ENCODE results near the gene RBMS3.
"Not testable (repeated sequence)": the region's sequence is repeated elsewhere in the genome, so short reads cannot be mapped to it uniquely, and the experiment has no call there.

The RBMS3 gene

GRCh38 chr3:29511701-29512100 lies 230.8 kb downstream of the RBMS3 start:
- Histone ChIP-seq H3K36me3 (ENCODE audit: control insufficient read depth, insufficient read depth, low read length) (no peaks in the 10 kb centered on the region), H3K9ac (ENCODE audit: low read length) (no peak overlapping the region), H3K9me3 (ENCODE audit: control insufficient read depth, insufficient read depth, low read depth, low read length) (no peaks in the 10 kb centered on the region), H3K4me1 (ENCODE audit: control insufficient read depth, insufficient read depth, low read length) (peaks cover 16% of the 10 kb centered on the region), H3K27me3 (ENCODE audit: control insufficient read depth, insufficient read depth, low read length) (no peaks in the 10 kb centered on the region), H3K4me3 (ENCODE audit: low read depth, low read length) (no peak overlapping the region), H3K27ac (ENCODE audit: low read depth, low read length) (no peak overlapping the region)

DNA sequence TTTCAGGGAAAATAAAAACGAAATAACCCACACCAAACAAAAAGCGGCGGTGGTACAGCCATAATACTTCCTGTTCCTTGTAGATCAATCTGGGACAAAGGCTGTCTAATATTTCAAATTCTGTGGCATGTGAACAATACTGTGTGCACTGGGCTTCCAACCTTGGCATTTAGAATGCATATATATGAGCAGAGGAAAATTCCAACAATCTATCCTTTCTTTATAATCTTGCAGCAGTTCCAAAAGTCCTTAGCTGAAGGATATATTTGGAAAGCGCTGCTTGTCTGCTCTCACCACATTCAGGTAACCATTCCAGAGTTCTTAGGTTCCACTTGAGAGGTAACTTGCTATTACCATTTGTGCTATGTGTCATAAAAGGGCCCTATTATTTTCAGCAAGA lies 231.8 kb downstream of the RBMS3 start:
- Histone ChIP-seq H3K4me3 (ENCODE audit: low read depth, low read length) (no peak overlapping the region), H3K27me3 (ENCODE audit: control insufficient read depth, insufficient read depth, low read length) (no peaks in the 10 kb centered on the region), H3K36me3 (ENCODE audit: control insufficient read depth, insufficient read depth, low read length) (no peaks in the 10 kb centered on the region), H3K9me3 (ENCODE audit: control insufficient read depth, insufficient read depth, low read depth, low read length) (no peaks in the 10 kb centered on the region), H3K4me1 (ENCODE audit: control insufficient read depth, insufficient read depth, low read length) (peaks cover 16% of the 10 kb centered on the region), H3K9ac (ENCODE audit: low read length) (no peak overlapping the region), H3K27ac (ENCODE audit: low read depth, low read length) (no peak overlapping the region)

DNA sequence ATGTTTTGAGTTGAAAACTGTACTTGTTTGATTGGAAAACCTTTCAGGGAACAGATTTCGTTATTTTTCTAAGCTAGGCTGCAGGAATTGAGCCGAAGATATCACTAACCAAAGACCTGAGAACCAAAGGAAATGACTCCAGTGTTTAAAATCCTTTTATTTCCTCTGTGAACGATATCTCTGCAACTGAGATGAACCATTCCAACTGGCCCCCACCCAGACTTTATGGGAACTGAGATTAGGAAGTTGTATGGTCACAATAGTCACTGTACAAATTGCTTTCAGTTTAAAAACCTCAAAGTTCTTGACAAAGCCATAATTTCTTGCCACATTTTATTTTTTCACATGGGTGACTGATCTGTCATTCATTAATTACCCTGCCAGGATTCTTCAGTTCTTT lies 232.4 kb downstream of the RBMS3 start:
- H3K27ac ChIP-seq (ENCODE audit: low read depth, low read length) = no peak overlapping the region
- H3K9me3 ChIP-seq (ENCODE audit: control insufficient read depth, insufficient read depth, low read depth, low read length) = no peaks in the 10 kb centered on the region
- no peak overlapping the region for H3K9ac ChIP-seq (ENCODE audit: low read length)
- peaks cover 16% of the 10 kb centered on the region for H3K4me1 ChIP-seq (ENCODE audit: control insufficient read depth, insufficient read depth, low read length)
- H3K27me3 ChIP-seq (ENCODE audit: control insufficient read depth, insufficient read depth, low read length) = no peaks in the 10 kb centered on the region
- H3K4me3 ChIP-seq (ENCODE audit: low read depth, low read length) = no peak overlapping the region
- H3K36me3 ChIP-seq (ENCODE audit: control insufficient read depth, insufficient read depth, low read length) = no peaks in the 10 kb centered on the region

DNA sequence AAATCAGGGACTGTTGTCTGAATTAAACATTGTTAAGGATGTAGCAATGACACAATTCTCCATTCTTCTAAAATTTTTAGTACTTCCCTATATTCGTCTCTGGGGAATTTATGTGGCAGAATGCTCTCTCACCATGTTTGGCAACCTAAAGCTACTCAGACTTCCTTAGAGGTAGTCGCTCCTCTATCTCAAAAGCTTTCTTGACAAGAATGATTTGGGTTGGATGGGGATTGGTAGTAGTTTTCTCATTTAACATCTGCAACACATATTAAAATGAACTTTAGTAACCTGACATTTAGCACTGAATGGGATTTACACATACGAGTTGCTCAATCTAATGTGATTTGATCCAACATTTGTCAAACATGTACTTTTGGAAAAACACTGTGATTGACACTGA lies 233.3 kb downstream of the RBMS3 start:
- Histone ChIP-seq H3K9me3 (ENCODE audit: control insufficient read depth, insufficient read depth, low read depth, low read length) (no peaks in the 10 kb centered on the region), H3K4me1 (ENCODE audit: control insufficient read depth, insufficient read depth, low read length) (peaks cover 16% of the 10 kb centered on the region), H3K27me3 (ENCODE audit: control insufficient read depth, insufficient read depth, low read length) (no peaks in the 10 kb centered on the region), H3K27ac (ENCODE audit: low read depth, low read length) (no peak overlapping the region), H3K36me3 (ENCODE audit: control insufficient read depth, insufficient read depth, low read length) (no peaks in the 10 kb centered on the region), H3K4me3 (ENCODE audit: low read depth, low read length) (no peak overlapping the region), H3K9ac (ENCODE audit: low read length) (no peak overlapping the region)

GRCh38 chr3:29514912-29515311 lies 234.0 kb downstream of the RBMS3 start:
- Histone ChIP-seq H3K27me3 (ENCODE audit: control insufficient read depth, insufficient read depth, low read length) (no peaks in the 10 kb centered on the region), H3K4me3 (ENCODE audit: low read depth, low read length) (no peak overlapping the region), H3K36me3 (ENCODE audit: control insufficient read depth, insufficient read depth, low read length) (no peaks in the 10 kb centered on the region), H3K4me1 (ENCODE audit: control insufficient read depth, insufficient read depth, low read length) (peaks cover 16% of the 10 kb centered on the region), H3K9me3 (ENCODE audit: control insufficient read depth, insufficient read depth, low read depth, low read length) (no peaks in the 10 kb centered on the region), H3K9ac (ENCODE audit: low read length) (no peak overlapping the region), H3K27ac (ENCODE audit: low read depth, low read length) (peak overlapping the region; percentile 35; the same call in 1 of the 2 replicates)

GRCh38 chr3:29515451-29515850 lies 234.6 kb downstream of the RBMS3 start:
- Histone ChIP-seq H3K9ac (ENCODE audit: low read length) (no peak overlapping the region), H3K36me3 (ENCODE audit: control insufficient read depth, insufficient read depth, low read length) (no peaks in the 10 kb centered on the region), H3K27me3 (ENCODE audit: control insufficient read depth, insufficient read depth, low read length) (no peaks in the 10 kb centered on the region), H3K4me1 (ENCODE audit: control insufficient read depth, insufficient read depth, low read length) (peaks cover 16% of the 10 kb centered on the region), H3K4me3 (ENCODE audit: low read depth, low read length) (no peak overlapping the region), H3K9me3 (ENCODE audit: control insufficient read depth, insufficient read depth, low read depth, low read length) (no peaks in the 10 kb centered on the region), H3K27ac (ENCODE audit: low read depth, low read length) (peak overlapping the region; percentile 59)

- Histone ChIP-seq H3K4me3 (ENCODE audit: low read depth, low read length) (no peak overlapping the region), H3K9me3 (ENCODE audit: control insufficient read depth, insufficient read depth, low read depth, low read length) (no peaks in the 10 kb centered on the region), H3K9ac (ENCODE audit: low read length) (no peak overlapping the region), H3K27ac (ENCODE audit: low read depth, low read length) (peak overlapping the region; percentile 59; the same call in 1 of the 2 replicates), H3K4me1 (ENCODE audit: control insufficient read depth, insufficient read depth, low read length) (peaks cover 16% of the 10 kb centered on the region), H3K36me3 (ENCODE audit: control insufficient read depth, insufficient read depth, low read length) (no peaks in the 10 kb centered on the region), H3K27me3 (ENCODE audit: control insufficient read depth, insufficient read depth, low read length) (no peaks in the 10 kb centered on the region)
Measured at GRCh38 chr3:29516164-29516563, 235.3 kb downstream of the RBMS3 start.

DNA sequence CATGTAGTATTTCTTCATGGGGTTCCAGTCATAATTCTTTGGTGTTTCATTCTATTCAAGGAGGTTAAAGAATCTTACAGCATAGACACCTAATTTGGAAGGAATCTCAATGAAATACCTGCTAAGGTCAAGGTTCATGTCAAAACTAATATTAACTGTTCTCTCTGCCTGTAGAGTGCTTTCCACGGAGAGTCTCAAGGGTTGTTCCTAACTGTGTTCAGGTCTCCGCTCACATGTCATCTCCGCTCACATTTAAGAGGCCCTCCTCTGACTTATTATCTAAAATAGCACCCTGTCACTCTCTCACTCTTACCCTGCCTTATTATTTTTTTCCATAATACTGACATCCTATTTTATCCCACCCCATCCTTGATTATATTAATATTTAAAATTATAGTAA lies 239.9 kb downstream of the RBMS3 start:
- no peak overlapping the region for H3K27ac ChIP-seq (ENCODE audit: low read depth, low read length)
- no peaks in the 10 kb centered on the region for H3K27me3 ChIP-seq (ENCODE audit: control insufficient read depth, insufficient read depth, low read length)
- H3K4me3 ChIP-seq (ENCODE audit: low read depth, low read length) = no peak overlapping the region
- peaks cover 5% of the 10 kb centered on the region for H3K4me1 ChIP-seq (ENCODE audit: control insufficient read depth, insufficient read depth, low read length)
- H3K9ac ChIP-seq (ENCODE audit: low read length) = no peak overlapping the region
- no peaks in the 10 kb centered on the region for H3K36me3 ChIP-seq (ENCODE audit: control insufficient read depth, insufficient read depth, low read length)
- no peaks in the 10 kb centered on the region for H3K9me3 ChIP-seq (ENCODE audit: control insufficient read depth, insufficient read depth, low read depth, low read length)

GRCh38 chr3:29521293-29521692 lies 240.4 kb downstream of the RBMS3 start:
- no peak overlapping the region for H3K27ac ChIP-seq (ENCODE audit: low read depth, low read length)
- no peak overlapping the region for H3K9ac ChIP-seq (ENCODE audit: low read length)
- H3K4me3 ChIP-seq (ENCODE audit: low read depth, low read length) = no peak overlapping the region
- H3K36me3 ChIP-seq (ENCODE audit: control insufficient read depth, insufficient read depth, low read length) = no peaks in the 10 kb centered on the region
- no peaks in the 10 kb centered on the region for H3K4me1 ChIP-seq (ENCODE audit: control insufficient read depth, insufficient read depth, low read length)
- H3K9me3 ChIP-seq (ENCODE audit: control insufficient read depth, insufficient read depth, low read depth, low read length) = no peaks in the 10 kb centered on the region
- no peaks in the 10 kb centered on the region for H3K27me3 ChIP-seq (ENCODE audit: control insufficient read depth, insufficient read depth, low read length)

DNA sequence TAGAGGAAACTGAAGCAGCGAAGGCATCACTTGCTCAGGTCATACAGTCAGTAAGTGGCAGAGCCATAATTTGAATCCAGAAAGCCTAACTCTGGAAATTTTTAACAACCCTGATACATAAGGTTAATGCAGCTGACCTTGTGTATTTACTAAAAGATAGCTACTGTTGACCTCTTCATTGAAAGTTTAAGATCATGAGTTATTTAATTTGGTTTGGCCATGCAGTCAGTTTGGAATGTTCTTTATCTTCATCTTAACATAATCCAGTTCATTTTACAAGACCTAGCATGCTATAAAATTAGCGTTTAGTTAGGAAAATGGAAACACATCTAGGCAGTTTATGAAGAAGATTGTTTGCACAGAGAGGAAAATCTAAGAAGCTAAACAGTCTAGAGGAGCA lies 240.9 kb downstream of the RBMS3 start:
- H3K36me3 ChIP-seq (ENCODE audit: control insufficient read depth, insufficient read depth, low read length) = no peaks in the 10 kb centered on the region
- no peak overlapping the region for H3K27ac ChIP-seq (ENCODE audit: low read depth, low read length)
- H3K4me1 ChIP-seq (ENCODE audit: control insufficient read depth, insufficient read depth, low read length) = no peaks in the 10 kb centered on the region
- H3K27me3 ChIP-seq (ENCODE audit: control insufficient read depth, insufficient read depth, low read length) = no peaks in the 10 kb centered on the region
- no peak overlapping the region for H3K4me3 ChIP-seq (ENCODE audit: low read depth, low read length)
- H3K9ac ChIP-seq (ENCODE audit: low read length) = no peak overlapping the region
- no peaks in the 10 kb centered on the region for H3K9me3 ChIP-seq (ENCODE audit: control insufficient read depth, insufficient read depth, low read depth, low read length)

DNA sequence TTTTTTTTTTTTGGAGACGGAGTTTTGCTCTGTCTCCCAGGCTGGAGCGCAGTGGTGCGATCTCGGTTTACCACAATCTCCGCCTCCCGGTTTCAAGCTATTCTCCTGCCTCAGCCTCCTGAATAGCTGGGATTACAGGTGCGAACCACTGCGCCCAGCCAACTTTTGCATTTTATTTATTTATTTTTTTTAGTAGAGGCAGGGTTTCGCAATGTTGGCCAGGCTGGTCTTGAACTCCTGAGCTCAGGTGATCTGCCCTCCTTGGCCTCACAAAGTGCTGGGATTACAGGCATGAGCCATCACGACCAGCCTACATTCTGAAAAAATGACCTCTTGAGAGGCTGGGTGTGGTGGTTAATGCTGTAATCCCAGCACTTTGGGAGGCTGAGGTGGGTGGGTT lies 243.6 kb downstream of the RBMS3 start:
- H3K27ac ChIP-seq (ENCODE audit: low read depth, low read length); H3K36me3 ChIP-seq (ENCODE audit: control insufficient read depth, insufficient read depth, low read length); H3K9ac ChIP-seq (ENCODE audit: low read length); H3K9me3 ChIP-seq (ENCODE audit: control insufficient read depth, insufficient read depth, low read depth, low read length); H3K4me1 ChIP-seq (ENCODE audit: control insufficient read depth, insufficient read depth, low read length); H3K4me3 ChIP-seq (ENCODE audit: low read depth, low read length); H3K27me3 ChIP-seq (ENCODE audit: control insufficient read depth, insufficient read depth, low read length): not testable (repeated sequence)

- no peak overlapping the region for H3K27ac ChIP-seq (ENCODE audit: low read depth, low read length)
- H3K9me3 ChIP-seq (ENCODE audit: control insufficient read depth, insufficient read depth, low read depth, low read length) = no peaks in the 10 kb centered on the region
- H3K4me3 ChIP-seq (ENCODE audit: low read depth, low read length) = no peak overlapping the region
- no peaks in the 10 kb centered on the region for H3K4me1 ChIP-seq (ENCODE audit: control insufficient read depth, insufficient read depth, low read length)
- no peak overlapping the region for H3K9ac ChIP-seq (ENCODE audit: low read length)
- no peaks in the 10 kb centered on the region for H3K27me3 ChIP-seq (ENCODE audit: control insufficient read depth, insufficient read depth, low read length)
- H3K36me3 ChIP-seq (ENCODE audit: control insufficient read depth, insufficient read depth, low read length) = no peaks in the 10 kb centered on the region
Measured at GRCh38 chr3:29525254-29525881, 244.5 kb downstream of the RBMS3 start.
